GM23248 (cell line): ENCODE results near the gene PTCSC3.

ENCODE experiments used
- EZH2 ChIP-seq: fragments of 200-600 bp; sonication (generic); IDR thresholded peaks from 2 replicates; pipeline ENCODE4 v1.6.1; 2018; ENCODE audit warnings: antibody characterized with exemption, mild to moderate bottlenecking; ENCODE audit not compliant: insufficient read depth, poor library complexity, severe bottlenecking
- EZH2phosphoT487 ChIP-seq: fragments of 200-600 bp; sonication (generic); IDR thresholded peaks from 2 replicates; pipeline ENCODE4 v1.6.1; 2018; ENCODE audit warnings: antibody characterized with exemption, moderate library complexity, mild to moderate bottlenecking, low read depth; ENCODE audit not compliant: insufficient read depth

- TF ChIP-seq EZH2 (no peak), EZH2phosphoT487 (no peak)
Observed at GRCh38 chr14:36096090-36096489, 80.4 kb downstream of the PTCSC3 start.
